Tibial nerve (tissue), 4 donors: ENCODE results near the gene LRRC46. TPM values are rescaled to one million over a fixed set of nuclear protein-coding genes. Genes with fewer than 3 reads are reported as not detected.

Source experiments
- DNase-seq, 2 donors: peaks; one replicate each; pipeline ENCODE4 v3.0.0-alpha.2; 2019; ENCODE audit warnings: low spot score in 2 of 2
- H3K27ac ChIP-seq, 4 donors: fragments of 200-600 bp; sonication (generic) in 3 of 4; one replicate each; pipeline ENCODE4 v1.5.1; 2017 to 2019; ENCODE audit warnings: mild to moderate bottlenecking in 1 of 4
- H3K27me3 ChIP-seq, 2 donors: fragments of 200-600 bp; sonication (generic) in 1 of 2; one replicate each; pipeline versions ENCODE4 v1.5.1 to v1.6.0; 2017 to 2019
- H3K36me3 ChIP-seq, 3 donors: fragments of 200-600 bp; sonication (generic); one replicate each; pipeline ENCODE4 v1.5.1; 2018 to 2019
- H3K4me1 ChIP-seq, 4 donors: fragments of 200-600 bp; sonication (generic) in 3 of 4; one replicate each; pipeline ENCODE4 v1.5.1; 2017 to 2019
- H3K4me3 ChIP-seq, 4 donors: fragments of 200-600 bp; sonication (generic) in 3 of 4; one replicate each; pipeline ENCODE4 v1.5.1; 2017 to 2019; ENCODE audit warnings: mild to moderate bottlenecking in 1 of 4, moderate library complexity in 1 of 4
- H3K9me3 ChIP-seq, 4 donors: fragments of 200-600 bp; sonication (generic) in 3 of 4; one replicate each; pipeline ENCODE4 v1.5.1; 2017 to 2019
- EP300 ChIP-seq, 2 donors: sonication (generic); formaldehyde crosslinking; IDR thresholded peaks; one replicate each; pipeline ENCODE4 v1.6.1; 2017; ENCODE audit warnings: antibody characterized with exemption in 2 of 2, mild to moderate bottlenecking in 1 of 2
- POLR2A ChIP-seq, 2 donors: fragments of 450-650 bp; IDR thresholded peaks; one replicate each; pipeline ENCODE4 v1.6.1; 2017; ENCODE audit warnings: antibody characterized with exemption in 2 of 2, mild to moderate bottlenecking in 2 of 2, moderate library complexity in 2 of 2
- WGBS, 2 donors: methylation state at CpG; one replicate each; pipeline ENCODE4 v1.1.5; 2018; 5-methylcytosine and 5-hydroxymethylcytosine counted together
- total RNA-seq, 4 donors: library from RNA; depleted of rRNA; stranded (reverse); fragments of >200 nt; gene quantifications; one replicate each; pipeline ENCODE4 v1.1.0, GENCODE V29; 2016
- TF ChIP-seq, protein P1 (sequence below), 5 experiments: fragments of 200-600 bp in 3 of 5; fragments of 450-650 bp in 2 of 5; sonication (generic) in 3 of 5; IDR thresholded peaks; one replicate each; pipeline ENCODE4 v1.5.1; 2016 to 2019; ENCODE audit warnings: antibody characterized with exemption in 5 of 5, mild to moderate bottlenecking in 3 of 5, moderate library complexity in 2 of 5

The LRRC46 gene
- total RNA-seq, 4 donors from 2014 or later, result 0.60 TPM; not detected in 3

DNA sequence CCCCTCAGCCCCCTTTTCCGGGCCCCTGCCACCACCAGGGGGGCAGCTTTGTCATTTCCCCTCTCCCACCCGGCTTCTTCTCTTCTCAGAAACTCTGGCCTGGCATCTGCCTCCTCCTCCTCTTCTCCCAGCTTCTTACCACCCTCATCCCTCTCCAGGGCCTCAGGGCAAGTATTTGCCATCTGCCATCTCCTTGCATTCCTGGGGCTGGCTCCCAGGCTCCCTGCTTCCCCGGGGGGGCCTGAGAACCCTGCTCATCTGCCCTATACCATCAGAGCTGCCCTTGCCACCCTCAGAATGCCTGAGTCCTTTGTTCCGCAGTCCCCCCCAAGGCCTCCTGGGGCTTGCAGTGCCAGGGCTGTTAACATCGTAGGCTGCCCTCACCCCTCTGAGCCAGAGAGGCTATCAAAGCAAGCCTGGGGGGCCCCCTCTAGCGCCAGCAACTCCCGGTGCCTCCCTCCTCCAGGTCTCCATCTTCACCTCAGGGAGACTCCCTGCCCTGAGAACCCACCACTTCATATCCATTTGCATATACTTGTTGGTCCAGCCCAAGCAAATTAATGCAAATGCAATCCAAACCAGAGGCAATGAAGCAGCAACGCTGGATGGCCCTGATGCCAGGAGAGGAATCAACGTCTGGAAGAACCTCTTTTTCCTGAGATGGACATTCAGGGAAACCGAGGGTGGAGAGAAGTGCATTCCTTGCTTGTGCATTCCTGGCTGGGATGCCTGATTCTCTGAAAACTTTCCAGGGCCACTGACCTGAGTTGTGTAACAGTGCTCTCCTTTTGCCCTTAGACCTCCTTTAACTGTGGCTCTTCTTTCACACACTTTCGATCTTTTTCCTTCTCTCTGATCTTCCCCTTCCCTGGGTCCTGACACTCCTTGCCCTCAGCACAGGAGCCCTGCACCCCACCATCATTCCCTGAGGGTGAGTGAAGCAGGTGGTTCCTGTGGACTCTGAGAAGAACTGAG, 43.8 kb downstream of the LRRC46 start:
- peaks cover 0 to 64% of the 10 kb centered on the region in 2 donors for H3K27me3 ChIP-seq
- peak overlapping the region in 1 of 4 donors; percentile 18 for H3K27ac ChIP-seq
- WGBS, 2 donors, result 42 to 51% methylated on average over 11 of the region's 11 CpGs
- H3K36me3 ChIP-seq, result no peaks in the 10 kb centered on the region
- H3K4me1 ChIP-seq, result peaks cover 0 to 14% (median 3%) of the 10 kb centered on the region in 4 donors
- no peaks in the 10 kb centered on the region for H3K9me3 ChIP-seq
- TF ChIP-seq POLR2A (IDR thresholded peaks at IDR 0.05) (no peak), EP300 (IDR thresholded peaks at IDR 0.05) (peak in 1 of 2 donors; percentile 19)
- TF ChIP-seq, protein P1, sequence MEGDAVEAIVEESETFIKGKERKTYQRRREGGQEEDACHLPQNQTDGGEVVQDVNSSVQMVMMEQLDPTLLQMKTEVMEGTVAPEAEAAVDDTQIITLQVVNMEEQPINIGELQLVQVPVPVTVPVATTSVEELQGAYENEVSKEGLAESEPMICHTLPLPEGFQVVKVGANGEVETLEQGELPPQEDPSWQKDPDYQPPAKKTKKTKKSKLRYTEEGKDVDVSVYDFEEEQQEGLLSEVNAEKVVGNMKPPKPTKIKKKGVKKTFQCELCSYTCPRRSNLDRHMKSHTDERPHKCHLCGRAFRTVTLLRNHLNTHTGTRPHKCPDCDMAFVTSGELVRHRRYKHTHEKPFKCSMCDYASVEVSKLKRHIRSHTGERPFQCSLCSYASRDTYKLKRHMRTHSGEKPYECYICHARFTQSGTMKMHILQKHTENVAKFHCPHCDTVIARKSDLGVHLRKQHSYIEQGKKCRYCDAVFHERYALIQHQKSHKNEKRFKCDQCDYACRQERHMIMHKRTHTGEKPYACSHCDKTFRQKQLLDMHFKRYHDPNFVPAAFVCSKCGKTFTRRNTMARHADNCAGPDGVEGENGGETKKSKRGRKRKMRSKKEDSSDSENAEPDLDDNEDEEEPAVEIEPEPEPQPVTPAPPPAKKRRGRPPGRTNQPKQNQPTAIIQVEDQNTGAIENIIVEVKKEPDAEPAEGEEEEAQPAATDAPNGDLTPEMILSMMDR (IDR thresholded peaks at IDR 0.05), result no peak
- H3K4me3 ChIP-seq, result no peak overlapping the region
- no peak for DNase-seq

DNA sequence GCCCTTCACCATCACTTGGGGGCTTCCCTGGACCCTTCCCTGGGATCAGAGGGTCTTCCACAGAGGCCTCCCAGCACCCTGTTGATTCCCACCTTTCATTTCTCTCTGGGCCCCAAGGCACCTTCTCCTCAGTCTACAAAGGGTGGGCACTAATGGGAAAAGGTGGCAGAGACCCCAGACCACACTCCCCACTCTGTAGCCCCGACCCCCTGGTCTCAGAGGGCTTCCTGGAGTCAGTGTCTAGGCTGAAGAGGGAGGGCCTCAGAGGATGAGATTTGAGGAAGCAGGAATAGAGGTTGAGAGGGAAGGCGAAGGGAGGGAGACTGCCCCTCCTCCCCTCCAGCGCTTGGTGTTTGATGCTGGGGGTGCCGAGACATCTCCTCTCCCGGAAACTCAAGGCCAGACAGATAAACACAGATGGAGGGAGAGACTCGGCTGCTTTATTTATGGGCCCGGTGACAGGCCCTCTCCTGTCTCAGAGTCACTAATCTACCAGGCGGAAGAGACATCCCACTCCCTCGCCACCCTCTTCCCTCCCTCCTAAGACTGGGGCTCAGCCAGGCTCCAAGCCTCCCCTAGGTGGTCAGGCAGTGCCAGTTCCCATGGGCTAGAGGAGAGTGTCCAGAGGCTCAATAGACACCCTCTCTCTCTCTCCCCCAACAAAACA, 46.0 kb downstream of the LRRC46 start:
- H3K36me3 ChIP-seq, result no peaks in the 10 kb centered on the region
- TF ChIP-seq EP300 (IDR thresholded peaks at IDR 0.05), result no peak
- no peak for TF ChIP-seq POLR2A (IDR thresholded peaks at IDR 0.05)
- TF ChIP-seq, protein P1 (IDR thresholded peaks at IDR 0.05), result no peak
- no peak overlapping the region for H3K27ac ChIP-seq
- H3K4me3 ChIP-seq, result no peak overlapping the region
- DNase-seq, result no peak
- H3K27me3 ChIP-seq, result peaks cover 0 to 42% of the 10 kb centered on the region in 2 donors
- WGBS, 2 donors, result 39 to 52% methylated on average over 9 of the region's 9 CpGs
- H3K4me1 ChIP-seq, result peaks cover 0 to 18% (median 2%) of the 10 kb centered on the region in 4 donors
- no peaks in the 10 kb centered on the region for H3K9me3 ChIP-seq

DNA sequence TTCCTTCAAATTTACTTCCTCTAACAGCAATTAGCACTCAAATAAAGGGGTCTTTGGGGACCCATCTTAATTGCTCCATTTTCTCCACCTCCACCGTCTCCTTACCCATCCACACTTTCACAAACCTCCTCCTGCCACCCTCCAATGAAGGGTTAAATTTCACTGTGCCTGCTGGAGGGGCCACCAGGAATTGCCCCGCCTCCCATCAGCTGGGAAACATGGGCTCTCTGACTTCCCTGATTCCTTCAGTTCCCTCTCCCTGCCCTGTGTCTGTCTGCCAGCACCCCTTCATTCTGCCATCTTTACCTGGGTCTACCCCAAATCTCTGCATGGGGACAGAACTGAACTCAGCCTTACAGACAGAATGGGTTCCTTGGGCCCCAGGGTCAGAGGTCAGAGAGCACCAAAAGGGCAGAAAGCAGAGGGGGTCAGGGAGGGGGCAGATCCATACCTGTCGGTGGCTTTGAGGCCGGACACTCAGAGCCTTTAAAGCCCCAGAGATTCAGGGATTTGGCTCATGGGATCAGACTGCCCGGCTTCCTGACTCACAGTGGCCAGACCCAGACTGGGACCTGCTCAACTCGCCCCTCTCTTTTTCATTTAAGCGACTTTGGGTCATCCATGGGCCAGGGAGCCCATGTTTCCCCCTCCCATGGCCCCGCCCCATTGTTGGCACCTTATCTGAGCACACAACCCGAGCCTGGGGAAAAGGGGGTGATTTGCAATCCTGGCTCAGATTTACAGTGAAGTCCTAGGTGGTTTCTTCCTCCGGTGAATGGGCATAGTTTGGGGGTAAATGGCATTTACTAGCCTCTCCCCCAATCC, 46.9 kb downstream of the LRRC46 start:
- no peak for DNase-seq
- Histone ChIP-seq H3K4me3 (no peak overlapping the region), H3K36me3 (no peaks in the 10 kb centered on the region), H3K4me1 (peaks cover 0 to 18% (median 1%) of the 10 kb centered on the region in 4 donors), H3K27me3 (peaks cover 0 to 33% of the 10 kb centered on the region in 2 donors), H3K27ac (no peak overlapping the region), H3K9me3 (no peaks in the 10 kb centered on the region)
- TF ChIP-seq, protein P1 (IDR thresholded peaks at IDR 0.05), result no peak
- TF ChIP-seq POLR2A (IDR thresholded peaks at IDR 0.05) (no peak), EP300 (IDR thresholded peaks at IDR 0.05) (no peak)
- WGBS, 2 donors, result 44 to 50% methylated on average over 9 to 10 of the region's 10 CpGs

DNA sequence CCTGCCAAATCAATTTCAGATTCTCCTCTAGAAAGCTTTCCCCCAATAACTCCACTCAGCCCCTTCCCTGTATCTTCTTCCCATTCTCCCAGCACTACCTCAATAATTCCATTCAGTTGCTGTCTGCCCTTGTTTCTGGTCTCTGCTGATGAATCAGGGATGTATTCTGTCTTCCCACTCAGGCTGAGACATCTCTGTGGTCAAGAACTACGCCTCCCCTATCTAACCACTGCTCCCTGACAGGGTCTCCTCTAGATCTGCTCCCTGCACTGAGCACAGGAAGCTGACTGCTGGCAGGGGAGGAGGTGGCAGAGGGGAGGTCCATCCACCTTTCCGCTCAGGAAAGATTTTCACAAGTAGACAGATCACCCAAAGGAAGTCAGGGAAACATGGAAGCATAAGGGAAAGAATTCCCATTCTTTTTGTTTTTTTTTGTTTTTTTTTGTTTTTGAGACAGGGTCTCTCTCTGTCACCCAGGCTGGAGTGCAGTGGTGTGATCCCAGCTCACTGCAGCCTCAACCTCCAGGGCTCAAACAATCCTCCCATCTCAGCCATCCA, 47.6 kb downstream of the LRRC46 start:
- H3K27me3 ChIP-seq, result peaks cover 0 to 31% of the 10 kb centered on the region in 2 donors
- WGBS, 2 donors, result 55 to 73% methylated on average over 2 of the region's 2 CpGs
- DNase-seq, result no peak
- H3K36me3 ChIP-seq, result no peaks in the 10 kb centered on the region
- no peak overlapping the region for H3K27ac ChIP-seq
- peaks cover 0 to 22% (median 1%) of the 10 kb centered on the region in 4 donors for H3K4me1 ChIP-seq
- H3K4me3 ChIP-seq, result no peak overlapping the region
- no peak for TF ChIP-seq POLR2A (IDR thresholded peaks at IDR 0.05)
- H3K9me3 ChIP-seq, result no peaks in the 10 kb centered on the region
